H1 (cell line): ENCODE measurements around the gene SRD5A3. TPM values are rescaled to one million over a fixed set of nuclear protein-coding genes. Genes with fewer than 3 reads are reported as not detected.

Source experiments
- CTCF ChIA-PET: fragments of 300-600 bp; sonication (Branson Sonifier 250); formaldehyde crosslinking; loops from one replicate; lab custom pipeline; 2021; ENCODE audit not compliant: partially characterized antibody; lab: Charles Lee
- POLR2A ChIA-PET: fragments of 300-600 bp; sonication (Branson Sonifier 250); formaldehyde crosslinking; loops from one replicate; lab custom pipeline; 2021; ENCODE audit warnings: inconsistent platforms; ENCODE audit not compliant: partially characterized antibody; lab: Charles Lee
- DNase-seq, 2 experiments: peaks; one replicate each; pipeline versions ENCODE4 v3.0.0 to v3.0.0-alpha.2; 2010 to 2022; ENCODE audit warnings: low spot score in 2 of 2, low read depth in 1 of 2, mixed read lengths in 1 of 2
- FAIRE-seq: peaks from 2 replicates; lab custom pipeline; 2011; peaks lifted over from hg19 to GRCh38; lab: Jason Lieb, UNC
- H2AFZ ChIP-seq: 2 replicates; pipeline ENCODE4 v1.8.1; 2012; ENCODE audit warnings: low read length, inconsistent platforms
- H2AK5ac ChIP-seq: 2 replicates; pipeline ENCODE4 v1.6.1; 2013; ENCODE audit warnings: low read depth, low read length
- H2BK120ac ChIP-seq: replicated peaks from 2 replicates; pipeline ENCODE3; 2013; ENCODE audit warnings: low read depth, low read length, inconsistent platforms
- H2BK12ac ChIP-seq: 2 replicates; pipeline ENCODE4 v1.6.1; 2013; ENCODE audit warnings: low read depth, low read length
- H2BK15ac ChIP-seq: 2 replicates; pipeline ENCODE4 v1.6.1; 2013; ENCODE audit warnings: low read length
- H2BK20ac ChIP-seq: 2 replicates; pipeline ENCODE4 v1.6.1; 2013; ENCODE audit warnings: low read length
- H2BK5ac ChIP-seq: 2 replicates; pipeline ENCODE4 v1.6.1; 2013; ENCODE audit warnings: low read depth, low read length
- H3K14ac ChIP-seq: 2 replicates; pipeline ENCODE4 v1.6.1; 2013; ENCODE audit warnings: inconsistent platforms; ENCODE audit not compliant: insufficient read length
- H3K18ac ChIP-seq: 2 replicates; pipeline ENCODE4 v1.6.1; 2013; ENCODE audit warnings: low read length; ENCODE audit errors: extremely low read depth
- H3K23ac ChIP-seq: 2 replicates; pipeline ENCODE4 v1.6.1; 2013; ENCODE audit warnings: inconsistent platforms; ENCODE audit not compliant: insufficient read length
- H3K23me2 ChIP-seq: 2 replicates; pipeline ENCODE4 v1.6.1; 2013; ENCODE audit warnings: low read depth, low read length
- H3K27ac ChIP-seq: 2 replicates; pipeline ENCODE4 v1.6.1; 2011; ENCODE audit warnings: low read depth, low read length, inconsistent platforms
- H3K27me3 ChIP-seq, 4 experiments: replicated peaks in 1 of 4; 1 replicate in 1 of 4; 2 replicates in 3 of 4; pipeline versions ENCODE4 v1.6.1 to v1.8.1; 2011 to 2013; ENCODE audit warnings: low read length in 3 of 4, mild to moderate bottlenecking in 3 of 4, inconsistent platforms in 2 of 4, mixed read lengths in 2 of 4, moderate library complexity in 1 of 4; ENCODE audit not compliant: control insufficient read depth in 3 of 4, insufficient read depth in 3 of 4; ENCODE audit errors: extremely low read depth in 1 of 4
- H3K36me3 ChIP-seq, 4 experiments: 2 replicates each; pipeline versions ENCODE4 v1.6.1 to v1.8.1; 2011 to 2013; ENCODE audit warnings: mild to moderate bottlenecking in 4 of 4, low read length in 3 of 4, moderate library complexity in 2 of 4, control low read depth in 1 of 4, inconsistent platforms in 1 of 4; ENCODE audit not compliant: insufficient read depth in 4 of 4, control insufficient read depth in 2 of 4
- H3K4ac ChIP-seq: replicated peaks from 2 replicates; pipeline ENCODE3; 2013; ENCODE audit warnings: low read length, low read depth, mixed read lengths, inconsistent platforms; ENCODE audit not compliant: insufficient read length
- H3K4me1 ChIP-seq, 4 experiments: replicated peaks in 1 of 4; 1 replicate in 1 of 4; 2 replicates in 3 of 4; pipeline versions ENCODE4 v1.6.1 to v1.8.1; 2011 to 2013; ENCODE audit warnings: low read length in 3 of 4, inconsistent platforms in 2 of 4, mixed read lengths in 1 of 4; ENCODE audit not compliant: insufficient read depth in 4 of 4, control insufficient read depth in 3 of 4
- H3K4me2 ChIP-seq, 2 experiments: 2 replicates each; pipeline versions ENCODE4 v1.6.1 to v1.8.1; 2011 to 2013; ENCODE audit warnings: low read depth in 2 of 2, low read length in 2 of 2, control low read depth in 1 of 2, inconsistent platforms in 1 of 2, mild to moderate bottlenecking in 1 of 2; ENCODE audit not compliant: insufficient read depth in 1 of 2
- H3K4me3 ChIP-seq, 4 experiments: fragments of 200-600, 300-600 bp in 1 of 4; sonication (generic), shearing (Covaris generic), sonication (Bioruptor Twin) in 1 of 4; 2 replicates each; pipeline versions ENCODE4 v1.5.1 to v1.8.1; 2011 to 2016; ENCODE audit warnings: low read length in 4 of 4, low read depth in 3 of 4, control low read depth in 2 of 4, inconsistent platforms in 2 of 4, mild to moderate bottlenecking in 2 of 4, mixed read lengths in 1 of 4, moderate library complexity in 1 of 4; ENCODE audit not compliant: insufficient read depth in 2 of 4; ENCODE audit errors: extremely low read depth in 1 of 4
- H3K56ac ChIP-seq: replicated peaks from 2 replicates; pipeline ENCODE3; 2013; ENCODE audit warnings: low read depth, mild to moderate bottlenecking, mixed read lengths, low read length, inconsistent platforms; ENCODE audit not compliant: insufficient read length
- H3K79me1 ChIP-seq: 2 replicates; pipeline ENCODE4 v1.6.1; 2013; ENCODE audit warnings: low read depth, low read length, control low read depth
- H3K79me2 ChIP-seq, 2 experiments: 2 replicates each; pipeline versions ENCODE4 v1.6.1 to v1.8.1; 2012 to 2013; ENCODE audit warnings: low read length in 2 of 2, mild to moderate bottlenecking in 2 of 2, inconsistent platforms in 1 of 2; ENCODE audit not compliant: insufficient read depth in 2 of 2, control insufficient read depth in 1 of 2
- H3K9ac ChIP-seq, 4 experiments: replicated peaks in 1 of 4; 1 replicate in 1 of 4; 2 replicates in 3 of 4; pipeline versions ENCODE4 v1.6.1 to v1.8.1; 2011 to 2013; ENCODE audit warnings: low read depth in 3 of 4, low read length in 3 of 4, control low read depth in 2 of 4, mild to moderate bottlenecking in 2 of 4, moderate library complexity in 2 of 4, inconsistent platforms in 1 of 4; ENCODE audit errors: extremely low read depth in 1 of 4
- H3K9me3 ChIP-seq, 2 experiments: 2 replicates each; pipeline versions ENCODE4 v1.6.1 to v1.8.1; 2012 to 2013; ENCODE audit warnings: mild to moderate bottlenecking in 2 of 2, moderate library complexity in 2 of 2, control low read depth in 1 of 2, inconsistent platforms in 1 of 2, low read depth in 1 of 2, low read length in 1 of 2, mixed read lengths in 1 of 2; ENCODE audit not compliant: insufficient read depth in 2 of 2
- H4K20me1 ChIP-seq, 2 experiments: replicated peaks in 1 of 2; 2 replicates each; pipeline versions ENCODE3 to v1.8.1; 2011 to 2013; ENCODE audit warnings: inconsistent platforms in 2 of 2, low read length in 2 of 2, mild to moderate bottlenecking in 1 of 2; ENCODE audit not compliant: insufficient read depth in 2 of 2, control insufficient read depth in 1 of 2
- H4K5ac ChIP-seq: 2 replicates; pipeline ENCODE4 v1.6.1; 2013; ENCODE audit warnings: low read length, low read depth, mixed read lengths, inconsistent platforms; ENCODE audit not compliant: insufficient read length
- H4K8ac ChIP-seq: 2 replicates; pipeline ENCODE4 v1.8.0; 2013; ENCODE audit warnings: mild to moderate bottlenecking, moderate library complexity, low read length, inconsistent platforms; ENCODE audit not compliant: insufficient read depth; ENCODE audit errors: extremely low read depth
- H4K91ac ChIP-seq: replicated peaks from 2 replicates; pipeline ENCODE3; 2013; ENCODE audit warnings: low read length, mixed read lengths, inconsistent platforms; ENCODE audit not compliant: insufficient read length
- BACH1 ChIP-seq: IDR thresholded peaks from 2 replicates; pipeline ENCODE4 v1.6.1; 2012; ENCODE audit warnings: low read length, improper control_type of control experiment
- CHD2 ChIP-seq: IDR thresholded peaks from 2 replicates; pipeline ENCODE4 v1.6.1; 2012; ENCODE audit warnings: low read length, improper control_type of control experiment
- CREB1 ChIP-seq: IDR thresholded peaks from 2 replicates; pipeline ENCODE4 v1.6.1; 2012; ENCODE audit warnings: inconsistent platforms
- HDAC2 ChIP-seq, 2 experiments: fragments of 300-600 bp in 1 of 2; sonication (generic) in 1 of 2; IDR thresholded peaks; 2 replicates each; pipeline ENCODE4 v1.6.1; 2011 to 2012; ENCODE audit warnings: low read depth in 2 of 2, low read length in 2 of 2, mild to moderate bottlenecking in 2 of 2, moderate library complexity in 2 of 2, borderline replicate concordance in 1 of 2, inconsistent platforms in 1 of 2
- RAD21 ChIP-seq, 2 experiments: IDR thresholded peaks in 1 of 2; conservative IDR thresholded peaks in 1 of 2; 2 replicates each; pipeline ENCODE4 v1.6.1; 2011; ENCODE audit warnings: low read depth in 2 of 2, low read length in 2 of 2, improper control_type of control experiment in 1 of 2, inconsistent platforms in 1 of 2, mild to moderate bottlenecking in 1 of 2, moderate library complexity in 1 of 2
- WGBS, 2 experiments: shearing (Covaris generic) in 1 of 2; methylation state at CpG; one replicate each; pipeline versions ENCODE4 v1.1.6 to v1.1.7; 2013 to 2015; ENCODE audit warnings: low lambda C conversion rate in 2 of 2, mixed read lengths in 2 of 2, inconsistent platforms in 1 of 2, low coverage in 1 of 2, missing lambda C conversion rate in 1 of 2; ENCODE audit not compliant: insufficient replicate concordance in 2 of 2, insufficient coverage in 1 of 2, insufficient read length in 1 of 2; ENCODE audit errors: extremely low coverage in 1 of 2, missing lambda C conversion rate in 1 of 2; 5-methylcytosine and 5-hydroxymethylcytosine counted together
- polyA plus RNA-seq, 7 experiments: library from polyadenylated mRNA; depleted of rRNA in 3 of 7; stranded (reverse) in 5 of 7; unstranded in 2 of 7; fragments of >200 nt in 5 of 7; fragments of 200-250 nt in 2 of 7; gene quantifications; 1 replicate in 5 of 7; 2 replicates in 1 of 7; 4 replicates in 1 of 7; pipeline versions ENCODE4 v1.2.1 to v1.2.3, GENCODE V29; 2011 to 2013; ENCODE audit warnings: missing spikeins in 2 of 7, mixed read lengths in 2 of 7
- total RNA-seq: library from RNA; stranded (reverse); fragmentation: NEBNext Ultra II Directional; extraction: Animal tissue kit (Norgen Biotek cat#: 25700); gene quantifications from 2 replicates; pipeline ENCODE4 v1.2.1, GENCODE V29; 2021
- TF ChIP-seq, protein P1 (sequence below), 3 experiments: IDR thresholded peaks; 1 replicate in 2 of 3; 2 replicates in 1 of 3; pipeline versions ENCODE4 v1.5.1 to v1.6.1; 2011; ENCODE audit warnings: low read length in 3 of 3, mild to moderate bottlenecking in 3 of 3, inconsistent platforms in 2 of 3, low read depth in 1 of 3, moderate library complexity in 1 of 3; ENCODE audit not compliant: insufficient read depth in 1 of 3; ENCODE audit errors: control extremely low read depth in 1 of 3

The SRD5A3 gene
- total and polyA plus RNA-seq, 2 of the 8 experiments (the other 6 are each of a cell fraction or from before 2014, with no cell fraction given) = 19.6 to 34.6 TPM

DNA sequence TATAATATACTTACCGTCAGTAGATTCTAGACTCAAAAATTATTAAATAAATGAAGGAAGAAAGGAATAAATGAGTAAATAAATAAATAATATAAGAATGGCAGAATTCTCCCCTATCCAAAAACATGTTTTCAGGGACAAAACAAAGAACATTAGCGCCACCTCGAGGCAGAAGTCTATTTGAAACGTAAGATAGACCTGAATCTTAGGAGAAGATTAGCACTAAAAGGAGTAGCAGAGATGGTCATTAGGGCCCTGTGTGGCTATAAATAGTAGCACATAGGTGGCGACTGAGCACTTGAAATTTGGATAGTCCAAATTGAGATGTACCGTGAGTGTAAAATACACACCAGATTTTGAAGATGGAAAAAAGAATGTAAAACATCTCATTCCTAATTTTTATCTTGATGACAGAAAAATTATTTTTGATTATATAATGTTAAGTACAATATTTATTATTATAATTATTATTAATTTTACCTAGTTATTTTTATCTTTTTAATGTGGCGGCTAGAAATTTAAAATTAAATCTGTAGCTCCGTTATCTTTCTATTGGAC lies 24.3 kb upstream of the SRD5A3 start:
- H3K9me3 ChIP-seq = no peaks in the 10 kb centered on the region
- H3K14ac ChIP-seq = no peak overlapping the region
- CTCF ChIA-PET = interaction anchor here (0.6 to 5.5 kb wide), 38 partner anchors 8 to 352 kb away, joined by 3 to 54 read pairs (median 4); partner anchors contain the start of genes KDR and SRD5A3
- H3K27ac ChIP-seq = no peak overlapping the region
- no peak overlapping the region for H2BK120ac ChIP-seq
- 10% methylated on average over 8 of the region's 8 CpGs; no CpG with 5 or more reads in 1 of the 2 experiments for WGBS, 2 experiments
- H2AFZ ChIP-seq = no peak overlapping the region
- no peak overlapping the region for H3K4ac ChIP-seq
- peak; percentile 90 to 92 for TF ChIP-seq RAD21 (IDR thresholded peaks at IDR 0.05 in 1 of 2, conservative IDR thresholded peaks at IDR 0.05 in 1 of 2; ENCODE audit: low read depth in 2 of 2, low read length in 2 of 2)
- TF ChIP-seq, protein P1, sequence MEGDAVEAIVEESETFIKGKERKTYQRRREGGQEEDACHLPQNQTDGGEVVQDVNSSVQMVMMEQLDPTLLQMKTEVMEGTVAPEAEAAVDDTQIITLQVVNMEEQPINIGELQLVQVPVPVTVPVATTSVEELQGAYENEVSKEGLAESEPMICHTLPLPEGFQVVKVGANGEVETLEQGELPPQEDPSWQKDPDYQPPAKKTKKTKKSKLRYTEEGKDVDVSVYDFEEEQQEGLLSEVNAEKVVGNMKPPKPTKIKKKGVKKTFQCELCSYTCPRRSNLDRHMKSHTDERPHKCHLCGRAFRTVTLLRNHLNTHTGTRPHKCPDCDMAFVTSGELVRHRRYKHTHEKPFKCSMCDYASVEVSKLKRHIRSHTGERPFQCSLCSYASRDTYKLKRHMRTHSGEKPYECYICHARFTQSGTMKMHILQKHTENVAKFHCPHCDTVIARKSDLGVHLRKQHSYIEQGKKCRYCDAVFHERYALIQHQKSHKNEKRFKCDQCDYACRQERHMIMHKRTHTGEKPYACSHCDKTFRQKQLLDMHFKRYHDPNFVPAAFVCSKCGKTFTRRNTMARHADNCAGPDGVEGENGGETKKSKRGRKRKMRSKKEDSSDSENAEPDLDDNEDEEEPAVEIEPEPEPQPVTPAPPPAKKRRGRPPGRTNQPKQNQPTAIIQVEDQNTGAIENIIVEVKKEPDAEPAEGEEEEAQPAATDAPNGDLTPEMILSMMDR (IDR thresholded peaks at IDR 0.05; ENCODE audit: control extremely low read depth in 1 of 3, insufficient read depth in 1 of 3, low read depth in 1 of 3, low read length in 3 of 3) = peak in 2 of 3 experiments; percentile 60 to 69; a peak in 2 of 4 replicates
- peak; percentile 55; the same call in 1 of the 2 replicates for TF ChIP-seq CREB1
- no peak for TF ChIP-seq HDAC2 (IDR thresholded peaks at IDR 0.05; ENCODE audit: borderline replicate concordance in 1 of 2, low read depth in 2 of 2, low read length in 2 of 2)
- TF ChIP-seq BACH1 = no peak
- no peak for TF ChIP-seq CHD2
- no peak overlapping the region for H4K91ac ChIP-seq
- H3K4me3 ChIP-seq = no peak overlapping the region
- no peaks in the 10 kb centered on the region for H3K79me2 ChIP-seq
- no peak overlapping the region for H2AK5ac ChIP-seq
- H2BK12ac ChIP-seq = no peak overlapping the region
- H2BK5ac ChIP-seq = no peak overlapping the region
- DNase-seq (peak in 1 of 2 experiments; percentile 87), FAIRE-seq (peak; percentile 57)
- no peaks in the 10 kb centered on the region for H3K36me3 ChIP-seq
- POLR2A ChIA-PET = interaction anchor here (0.8 to 1.5 kb wide), 3 partner anchors 137 to 196 kb away, joined by 3 to 5 read pairs (median 3); partner anchors contain the start of gene KDR
- H3K56ac ChIP-seq = no peak overlapping the region
- no peaks in the 10 kb centered on the region for H3K23me2 ChIP-seq
- no peaks in the 10 kb centered on the region for H4K20me1 ChIP-seq
- no peak overlapping the region for H3K18ac ChIP-seq
- H3K9ac ChIP-seq = no peak overlapping the region
- no peak overlapping the region for H2BK20ac ChIP-seq
- H3K4me1 ChIP-seq = peaks cover 0 to 6% (median 1%) of the 10 kb centered on the region in 4 experiments; a peak in 2 of 7 replicates
- no peaks in the 10 kb centered on the region for H3K79me1 ChIP-seq
- no peaks in the 10 kb centered on the region for H3K27me3 ChIP-seq
- H2BK15ac ChIP-seq = no peak overlapping the region
- no peak overlapping the region for H3K23ac ChIP-seq
- peak overlapping the region in 1 of 2 experiments; percentile 37; a peak in 1 of 4 replicates for H3K4me2 ChIP-seq
- H4K5ac ChIP-seq = no peak overlapping the region
- H4K8ac ChIP-seq = no peak overlapping the region
